ENCODE measurements around the gene HOXB1.

HOXB1 gene

DNA sequence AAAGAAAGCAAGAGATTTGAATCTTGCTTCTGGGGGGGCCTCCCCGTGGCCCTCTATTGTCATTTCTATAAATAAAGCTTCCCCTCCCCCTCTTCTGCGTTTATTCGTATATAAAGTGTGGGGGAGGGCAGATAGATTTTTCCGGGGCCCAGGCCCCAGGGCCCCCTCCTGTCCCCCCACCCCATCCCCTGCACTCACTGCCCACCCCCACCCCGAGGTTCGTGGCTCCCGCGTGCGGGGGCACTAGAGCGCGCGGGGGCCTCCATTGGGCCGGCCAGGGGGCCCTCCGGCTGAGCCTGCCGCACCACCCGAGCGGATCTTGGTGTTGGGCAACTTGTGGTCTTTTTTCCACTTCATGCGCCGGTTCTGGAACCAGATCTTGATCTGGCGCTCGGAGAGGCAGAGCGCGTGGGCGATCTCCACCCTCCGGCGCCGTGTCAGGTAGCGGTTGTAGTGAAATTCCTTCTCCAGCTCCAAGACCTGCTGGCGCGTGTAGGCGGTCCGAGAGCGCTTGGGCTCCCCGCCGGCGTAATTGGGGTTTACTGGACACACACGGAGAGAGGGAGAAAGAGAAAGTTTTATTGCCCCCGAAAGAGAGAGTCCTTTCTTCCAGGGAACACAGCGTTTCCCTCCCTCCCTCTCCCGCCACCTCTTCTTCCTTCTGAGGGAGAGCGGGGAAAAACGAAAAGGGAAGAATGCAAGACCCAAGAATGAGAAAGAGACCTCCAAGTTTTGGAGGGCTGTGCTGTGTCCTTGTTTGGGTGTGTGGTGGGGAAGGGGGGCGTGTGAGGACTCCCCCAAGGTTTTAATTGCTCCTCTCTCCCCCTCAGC, 45.9 kb upstream of the HOXB1 start:
- Histone ChIP-seq H3K79me2 (ENCODE audit: insufficient read depth, low read length) (no peaks in the 10 kb centered on the region), H3K4me2 (ENCODE audit: insufficient read depth, low read length) (no peak overlapping the region), H3K36me3 (ENCODE audit: insufficient read depth, low read length) (no peaks in the 10 kb centered on the region), H3K27ac (ENCODE audit: low read length) (no peak overlapping the region), H3K9me3 (ENCODE audit: insufficient read depth, low read length, severe bottlenecking) (no peaks in the 10 kb centered on the region), H2AFZ (ENCODE audit: low read depth, low read length) (no peak overlapping the region), H3K4me1 (ENCODE audit: insufficient read depth, low read length) (no peaks in the 10 kb centered on the region), H4K20me1 (ENCODE audit: insufficient read depth, low read length) (peaks cover 4% of the 10 kb centered on the region; the same call in 1 of the 2 replicates), H3K4me3 (ENCODE audit: low read depth in 1 of 2, low read length in 2 of 2) (no peak overlapping the region), H3K9ac (ENCODE audit: low read depth, low read length) (no peak overlapping the region), H3K27me3 (ENCODE audit: insufficient read depth, low read length, poor library complexity) (peaks cover 24% of the 10 kb centered on the region)
- TF ChIP-seq, protein P1, sequence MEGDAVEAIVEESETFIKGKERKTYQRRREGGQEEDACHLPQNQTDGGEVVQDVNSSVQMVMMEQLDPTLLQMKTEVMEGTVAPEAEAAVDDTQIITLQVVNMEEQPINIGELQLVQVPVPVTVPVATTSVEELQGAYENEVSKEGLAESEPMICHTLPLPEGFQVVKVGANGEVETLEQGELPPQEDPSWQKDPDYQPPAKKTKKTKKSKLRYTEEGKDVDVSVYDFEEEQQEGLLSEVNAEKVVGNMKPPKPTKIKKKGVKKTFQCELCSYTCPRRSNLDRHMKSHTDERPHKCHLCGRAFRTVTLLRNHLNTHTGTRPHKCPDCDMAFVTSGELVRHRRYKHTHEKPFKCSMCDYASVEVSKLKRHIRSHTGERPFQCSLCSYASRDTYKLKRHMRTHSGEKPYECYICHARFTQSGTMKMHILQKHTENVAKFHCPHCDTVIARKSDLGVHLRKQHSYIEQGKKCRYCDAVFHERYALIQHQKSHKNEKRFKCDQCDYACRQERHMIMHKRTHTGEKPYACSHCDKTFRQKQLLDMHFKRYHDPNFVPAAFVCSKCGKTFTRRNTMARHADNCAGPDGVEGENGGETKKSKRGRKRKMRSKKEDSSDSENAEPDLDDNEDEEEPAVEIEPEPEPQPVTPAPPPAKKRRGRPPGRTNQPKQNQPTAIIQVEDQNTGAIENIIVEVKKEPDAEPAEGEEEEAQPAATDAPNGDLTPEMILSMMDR (IDR thresholded peaks at IDR 0.05; ENCODE audit: borderline replicate concordance, extremely low read depth, low read length, poor library complexity, severe bottlenecking) = no peak
- no peak for TF ChIP-seq EZH2 (IDR thresholded peaks at IDR 0.05; ENCODE audit: borderline replicate concordance, low read depth, low read length, severe bottlenecking)
- ATAC-seq (ENCODE audit: insufficient read depth, low read depth) (no peak), DNase-seq (no peak)

DNA sequence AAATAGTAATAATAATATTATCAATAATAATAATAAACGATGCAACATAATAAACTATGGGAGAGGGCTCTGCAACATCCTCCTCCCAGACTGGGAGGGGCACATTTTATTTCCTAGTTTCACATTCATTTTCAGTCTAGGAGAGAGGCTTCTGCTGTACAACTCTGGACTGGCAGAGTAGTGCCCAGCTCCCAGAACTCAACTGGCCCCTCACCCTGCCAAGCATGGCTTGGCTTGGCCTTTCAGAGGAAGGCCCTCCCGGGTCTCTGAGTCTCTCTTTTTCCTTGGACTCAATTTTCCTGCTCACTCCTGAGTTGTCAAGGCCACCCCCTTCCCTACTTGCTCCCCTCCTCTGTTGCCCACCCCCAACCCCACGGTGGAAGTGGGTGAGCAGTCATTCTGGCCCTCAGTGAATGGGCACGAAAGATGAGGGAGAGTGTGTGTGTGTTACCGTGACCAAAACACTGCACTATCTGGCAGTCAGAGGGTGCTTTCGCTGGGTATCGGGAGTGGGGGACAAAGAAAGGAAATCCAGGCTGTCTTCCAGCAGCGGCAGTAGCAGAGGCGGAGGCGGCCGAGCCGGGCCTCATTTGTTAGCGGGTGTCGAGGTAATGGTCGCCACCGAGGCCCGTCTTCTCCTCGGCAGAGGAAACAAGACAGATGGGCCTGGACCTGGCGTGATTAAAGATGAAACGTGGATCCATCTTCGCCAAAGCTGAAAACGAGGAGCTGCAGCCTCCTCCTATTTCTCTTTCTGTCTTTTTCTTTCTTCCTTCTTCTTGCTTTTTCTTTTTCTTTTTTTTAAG, 45.1 kb upstream of the HOXB1 start:
- no peaks in the 10 kb centered on the region for H3K9me3 ChIP-seq (ENCODE audit: insufficient read depth, low read length, severe bottlenecking)
- peaks cover 4% of the 10 kb centered on the region; the same call in 1 of the 2 replicates for H4K20me1 ChIP-seq (ENCODE audit: insufficient read depth, low read length)
- H3K79me2 ChIP-seq (ENCODE audit: insufficient read depth, low read length) = no peaks in the 10 kb centered on the region
- no peak overlapping the region for H2AFZ ChIP-seq (ENCODE audit: low read depth, low read length)
- no peak overlapping the region for H3K4me3 ChIP-seq (ENCODE audit: low read depth in 1 of 2, low read length in 2 of 2)
- ATAC-seq (ENCODE audit: insufficient read depth, low read depth) = no peak
- no peaks in the 10 kb centered on the region for H3K4me1 ChIP-seq (ENCODE audit: insufficient read depth, low read length)
- H3K27me3 ChIP-seq (ENCODE audit: insufficient read depth, low read length, poor library complexity) = peaks cover 30% of the 10 kb centered on the region
- H3K27ac ChIP-seq (ENCODE audit: low read length) = no peak overlapping the region
- no peak overlapping the region for H3K9ac ChIP-seq (ENCODE audit: low read depth, low read length)
- H3K4me2 ChIP-seq (ENCODE audit: insufficient read depth, low read length) = no peak overlapping the region
- DNase-seq = no peak
- TF ChIP-seq, protein P1 (IDR thresholded peaks at IDR 0.05; ENCODE audit: borderline replicate concordance, extremely low read depth, low read length, poor library complexity, severe bottlenecking) = no peak
- no peak for TF ChIP-seq EZH2 (IDR thresholded peaks at IDR 0.05; ENCODE audit: borderline replicate concordance, low read depth, low read length, severe bottlenecking)
- no peaks in the 10 kb centered on the region for H3K36me3 ChIP-seq (ENCODE audit: insufficient read depth, low read length)

DNA sequence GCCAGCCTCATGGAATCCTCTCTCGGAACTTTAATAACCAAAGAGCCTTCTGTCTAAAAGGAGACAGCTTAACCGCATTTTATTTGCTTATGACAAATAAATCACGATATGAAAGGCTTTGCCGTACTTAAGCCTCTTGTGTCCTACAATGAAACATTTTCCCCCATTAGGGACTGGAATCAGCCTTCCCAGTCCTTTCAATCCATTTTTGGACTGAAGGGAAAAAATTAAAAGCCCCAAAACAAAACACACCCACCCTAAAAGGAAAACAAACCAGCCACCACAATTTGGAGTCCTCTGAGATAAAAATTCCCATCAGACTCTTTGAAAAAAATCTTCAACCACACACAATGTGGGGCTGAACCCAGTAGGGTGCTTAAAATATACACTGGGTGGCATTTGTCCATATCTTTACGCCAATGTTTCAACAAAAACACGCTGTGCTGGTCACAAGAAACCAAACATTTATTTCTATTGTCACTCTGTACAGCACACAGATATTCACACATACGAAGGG, 44.3 kb upstream of the HOXB1 start:
- Histone ChIP-seq H3K36me3 (ENCODE audit: insufficient read depth, low read length) (no peaks in the 10 kb centered on the region), H3K4me2 (ENCODE audit: insufficient read depth, low read length) (no peak overlapping the region), H3K4me3 (ENCODE audit: low read depth in 1 of 2, low read length in 2 of 2) (no peak overlapping the region), H4K20me1 (ENCODE audit: insufficient read depth, low read length) (no peaks in the 10 kb centered on the region), H3K27me3 (ENCODE audit: insufficient read depth, low read length, poor library complexity) (peaks cover 31% of the 10 kb centered on the region), H3K9ac (ENCODE audit: low read depth, low read length) (no peak overlapping the region), H3K9me3 (ENCODE audit: insufficient read depth, low read length, severe bottlenecking) (no peaks in the 10 kb centered on the region), H3K4me1 (ENCODE audit: insufficient read depth, low read length) (no peaks in the 10 kb centered on the region), H2AFZ (ENCODE audit: low read depth, low read length) (no peak overlapping the region), H3K27ac (ENCODE audit: low read length) (no peak overlapping the region), H3K79me2 (ENCODE audit: insufficient read depth, low read length) (no peaks in the 10 kb centered on the region)
- ATAC-seq (ENCODE audit: insufficient read depth, low read depth) (no peak), DNase-seq (no peak)
- TF ChIP-seq EZH2 (IDR thresholded peaks at IDR 0.05; ENCODE audit: borderline replicate concordance, low read depth, low read length, severe bottlenecking) = no peak
- TF ChIP-seq, protein P1 (IDR thresholded peaks at IDR 0.05; ENCODE audit: borderline replicate concordance, extremely low read depth, low read length, poor library complexity, severe bottlenecking) = no peak

Measured in DND-41 (cell line).